Natural killer cell (primary cell): ENCODE data around the gene DDX21. TPM values are rescaled to one million over a fixed set of nuclear protein-coding genes. Genes with fewer than 3 reads are reported as not detected.

Experiments
- total RNA-seq, 4 donors: library from RNA; stranded (reverse); fragments of 120-200 nt in 1 of 4; gene quantifications; one replicate each; pipeline versions ENCODE4 v1.2.3 to v1.2.4, GENCODE V29; 2013 to 2022

DDX21 gene
- total RNA-seq, 3 donors from 2014 or later (not counting 1 experiment from before 2014, with no cell fraction given): 59.0 to 62.1 (median 59.8) TPM

Other genes starting within 250 kb of the DDX21 start
- 10 to 100 TPM; 73.7 to 84.1 (median 77.6) TPM for gene CCAR1, start 234.9 kb upstream of the DDX21 start, total RNA-seq
- under 1 TPM in 1 of 3 donors, not detected in 2; 0.07 TPM for gene STOX1, start 128.6 kb upstream of the DDX21 start, total RNA-seq
- 10 to 100 TPM; 28.3 to 33.1 (median 31.9) TPM for gene DDX50, start 54.9 kb upstream of the DDX21 start, total RNA-seq
- 1 to 10 TPM; 3.5 to 4.4 (median 4.0) TPM for gene KIFBP, start 32.6 kb downstream of the DDX21 start, total RNA-seq
- gene SRGN, start 131.9 kb downstream of the DDX21 start, total RNA-seq: 100 to 1,000 TPM; 636 to 954 (median 778) TPM
- gene VPS26A, start 168.0 kb downstream of the DDX21 start, total RNA-seq: 10 to 100 TPM; 62.6 to 86.4 (median 86.2) TPM
- 100 to 1,000 TPM in 1 of 3 donors, 10 to 100 TPM in 2; 56.6 to 104 (median 67.1) TPM for gene SUPV3L1, start 224.1 kb downstream of the DDX21 start, total RNA-seq